Muscle of leg (tissue), 11 donors: ENCODE data around the gene PLSCR3. TPM values are rescaled to one million over a fixed set of nuclear protein-coding genes. Genes with fewer than 3 reads are reported as not detected.

ENCODE experiments used
- DNase-seq: peaks from one replicate; pipeline ENCODE4 v3.0.0; 2013
- H3K27ac ChIP-seq: one replicate; pipeline ENCODE4 v1.5.1; 2013; ENCODE audit warnings: mild to moderate bottlenecking, low read length, control low read depth
- H3K27me3 ChIP-seq: one replicate; pipeline ENCODE4 v1.6.1; 2013; ENCODE audit warnings: low read length; ENCODE audit not compliant: control insufficient read depth, insufficient read depth
- H3K36me3 ChIP-seq: one replicate; pipeline ENCODE4 v1.6.1; 2013; ENCODE audit warnings: low read length; ENCODE audit not compliant: control insufficient read depth, insufficient read depth
- H3K4me1 ChIP-seq: one replicate; pipeline ENCODE4 v1.6.1; 2013; ENCODE audit warnings: low read length; ENCODE audit not compliant: control insufficient read depth, insufficient read depth
- H3K4me3 ChIP-seq: one replicate; pipeline ENCODE4 v1.5.1; 2013; ENCODE audit warnings: low read length, control low read depth
- H3K9me3 ChIP-seq: replicated peaks from 2 replicates; pipeline ENCODE4 v1.6.1; 2013; ENCODE audit warnings: low read depth, low read length; ENCODE audit not compliant: control insufficient read depth
- WGBS: methylation state at CpG from one replicate; pipeline ENCODE4 v1.1.5; 2013; ENCODE audit warnings: missing lambda C conversion rate; ENCODE audit not compliant: insufficient coverage; 5-methylcytosine and 5-hydroxymethylcytosine counted together
- polyA plus RNA-seq, 8 donors: library from polyadenylated mRNA; unstranded; fragments of 120-200 nt; gene quantifications; one replicate each; pipeline versions ENCODE4 v1.2.1 to v1.2.3, GENCODE V29; 2013; ENCODE audit warnings: inconsistent platforms in 1 of 8, low replicate concordance in 1 of 8; ENCODE audit not compliant: insufficient read length in 8 of 8, insufficient read depth in 1 of 8
- total RNA-seq: library from RNA; stranded (reverse); fragments of 120-200 nt; gene quantifications from one replicate; pipeline ENCODE4 v1.2.4, GENCODE V29; 2013

Gene PLSCR3
- total and polyA plus RNA-seq, 9 donors: 14.2 to 38.9 (median 29.6) TPM

DNA sequence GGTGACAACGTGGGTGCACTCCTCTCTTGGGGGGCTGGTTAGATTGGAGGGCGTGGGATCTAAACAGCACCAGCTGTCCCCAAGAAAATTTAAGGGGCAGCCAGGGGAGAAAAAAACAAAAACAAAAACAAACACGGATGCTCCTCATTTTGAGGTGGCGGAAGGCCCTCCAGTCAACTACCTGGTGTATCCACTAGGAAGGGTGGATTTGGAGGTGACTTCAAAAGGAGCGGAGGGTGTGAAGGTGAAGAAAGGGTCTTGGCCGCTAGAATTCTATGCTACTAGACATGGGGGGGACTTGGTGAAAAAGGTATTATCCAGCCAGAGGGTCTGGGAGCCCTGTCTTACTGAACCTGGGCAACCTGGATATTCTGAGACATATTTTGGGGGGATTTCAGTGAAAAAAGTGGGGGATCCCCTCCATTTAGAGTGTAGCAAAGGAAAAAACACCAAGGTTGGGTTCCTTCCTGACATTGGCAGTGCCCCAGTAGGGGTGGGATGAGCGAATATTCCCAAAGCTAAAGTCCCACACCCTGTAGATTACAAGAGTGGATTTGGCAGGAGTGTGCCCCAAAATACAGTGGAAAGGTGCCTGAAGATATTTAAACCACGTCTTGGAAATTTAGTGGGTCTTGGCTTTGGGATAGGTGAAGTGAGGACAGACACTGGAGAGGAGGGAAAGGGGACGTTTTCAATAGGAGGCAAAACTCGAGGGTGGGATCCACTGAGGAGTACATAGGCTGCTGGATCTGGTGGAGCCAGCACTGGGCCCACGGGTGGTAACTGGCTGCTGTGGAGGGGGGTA is 44.5 kb upstream of the PLSCR3 start:
- H3K9me3 ChIP-seq: no peaks in the 10 kb centered on the region
- H3K4me1 ChIP-seq: peaks cover 70% of the 10 kb centered on the region
- no peak for DNase-seq
- H3K27me3 ChIP-seq: peaks cover 71% of the 10 kb centered on the region
- H3K4me3 ChIP-seq: no peak overlapping the region
- no peak overlapping the region for H3K27ac ChIP-seq
- no peaks in the 10 kb centered on the region for H3K36me3 ChIP-seq
- WGBS: 33% methylated on average over 7 of the region's 11 CpGs

DNA sequence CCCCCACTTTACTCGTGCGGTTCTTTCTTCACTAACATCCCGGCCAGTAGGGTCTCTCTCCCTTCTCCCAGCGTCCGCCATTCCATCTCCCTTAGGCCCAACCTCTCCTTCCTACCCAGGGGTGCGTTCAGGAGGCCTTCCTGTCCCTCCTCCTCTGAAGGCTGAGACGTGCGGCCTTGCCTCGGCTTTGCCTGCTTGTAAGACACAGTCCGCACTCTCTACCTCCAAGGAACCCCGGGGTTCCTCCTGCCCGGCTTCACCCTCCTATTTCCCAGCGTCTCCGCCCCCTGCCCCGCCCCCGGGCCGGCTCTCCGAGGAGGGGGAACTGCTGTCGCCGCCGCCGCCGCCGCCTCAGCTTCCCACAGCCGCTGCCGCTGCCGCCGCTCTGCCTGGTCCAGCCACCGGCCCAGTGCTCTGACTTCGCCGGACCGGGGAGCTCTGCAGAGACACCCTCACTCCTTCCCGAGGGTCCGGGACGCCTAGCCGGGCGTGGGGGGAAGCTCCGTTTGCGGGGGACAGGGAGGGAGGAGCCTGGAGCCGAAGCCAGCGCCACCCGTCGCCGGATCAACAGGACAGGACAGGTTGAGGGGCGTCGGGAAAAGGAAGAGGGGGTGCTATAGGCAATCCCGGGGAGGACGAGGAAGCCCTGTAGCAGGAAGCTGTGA is 43.8 kb upstream of the PLSCR3 start:
- Histone ChIP-seq H3K36me3 (no peaks in the 10 kb centered on the region), H3K4me1 (peaks cover 62% of the 10 kb centered on the region), H3K27me3 (peaks cover 71% of the 10 kb centered on the region), H3K27ac (no peak overlapping the region), H3K4me3 (peak overlapping the region; percentile 34), H3K9me3 (no peaks in the 10 kb centered on the region)
- WGBS: 9% methylated on average over 48 of the region's 48 CpGs
- DNase-seq: peak; percentile 68

DNA sequence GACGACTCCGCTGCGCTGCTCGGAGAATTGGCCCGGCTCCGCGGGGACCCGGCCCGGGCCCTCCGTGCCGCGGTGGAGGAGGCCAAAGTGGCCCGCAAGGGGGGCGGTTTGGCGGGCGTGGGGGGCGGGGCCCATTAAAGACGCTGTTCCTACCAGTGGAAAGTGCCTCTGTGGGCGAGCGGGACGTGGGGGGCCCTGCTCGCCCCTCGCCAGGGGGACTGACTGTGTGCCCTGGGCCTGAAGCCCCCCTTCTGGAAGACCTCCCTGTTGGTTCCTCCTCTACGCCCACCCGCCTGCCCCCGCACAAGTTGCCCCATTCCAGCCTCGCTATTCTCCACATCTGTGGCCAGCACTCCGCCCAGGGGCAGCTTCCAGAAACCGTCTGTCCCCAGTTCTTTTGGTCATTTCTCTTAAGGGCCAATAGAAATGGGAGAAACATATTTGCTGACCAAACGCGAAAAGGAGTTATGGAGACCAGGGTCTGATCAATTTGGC is 43.1 kb upstream of the PLSCR3 start:
- Histone ChIP-seq H3K9me3 (no peaks in the 10 kb centered on the region), H3K4me1 (peaks cover 55% of the 10 kb centered on the region), H3K27ac (no peak overlapping the region), H3K27me3 (peaks cover 69% of the 10 kb centered on the region), H3K4me3 (peak overlapping the region; percentile 26), H3K36me3 (no peaks in the 10 kb centered on the region)
- WGBS: 12% methylated on average over 24 of the region's 31 CpGs
- no peak for DNase-seq

DNA sequence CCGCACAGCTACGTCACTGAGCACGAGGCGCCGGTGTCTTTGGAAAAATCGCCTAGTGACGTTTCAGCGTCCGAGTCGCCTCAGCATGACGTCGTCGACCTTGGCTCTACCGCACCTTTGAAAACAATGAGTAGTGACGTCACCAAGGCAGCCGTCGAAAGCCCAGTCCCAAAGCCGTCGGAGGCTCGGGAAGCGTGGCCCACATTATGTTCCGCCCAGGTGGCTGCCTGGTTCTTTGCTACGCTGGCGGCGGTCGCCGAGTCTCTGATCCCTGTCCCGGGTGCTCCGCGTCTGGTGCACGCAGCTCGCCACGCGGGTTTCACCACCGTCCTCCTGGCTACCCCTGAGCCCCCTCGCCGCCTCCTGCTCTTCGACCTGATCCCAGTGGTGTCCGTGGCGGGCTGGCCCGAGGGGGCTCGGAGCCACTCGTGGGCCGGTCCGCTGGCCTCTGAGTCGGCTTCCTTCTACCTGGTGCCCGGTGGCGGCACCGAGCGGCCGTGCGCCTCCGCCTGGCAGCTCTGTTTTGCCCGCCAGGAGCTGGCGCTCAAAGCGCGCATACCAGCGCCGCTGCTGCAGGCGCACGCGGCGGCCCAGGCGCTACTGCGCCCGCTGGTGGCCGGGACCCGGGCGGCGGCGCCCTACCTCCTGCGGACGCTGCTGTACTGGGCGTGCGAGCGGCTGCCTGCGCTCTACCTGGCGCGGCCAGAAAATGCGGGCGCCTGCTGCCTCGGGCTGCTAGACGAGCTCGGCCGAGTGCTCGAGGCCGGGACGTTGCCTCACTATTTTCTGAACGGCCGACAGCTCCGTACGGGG is 42.4 kb upstream of the PLSCR3 start:
- Histone ChIP-seq H3K4me1 (peaks cover 55% of the 10 kb centered on the region), H3K36me3 (no peaks in the 10 kb centered on the region), H3K9me3 (no peaks in the 10 kb centered on the region), H3K27me3 (peaks cover 67% of the 10 kb centered on the region), H3K4me3 (peak overlapping the region; percentile 26), H3K27ac (peak overlapping the region; percentile 45)
- under 1% methylated on average over 90 of the region's 92 CpGs for WGBS
- peak; percentile 84 for DNase-seq

DNA sequence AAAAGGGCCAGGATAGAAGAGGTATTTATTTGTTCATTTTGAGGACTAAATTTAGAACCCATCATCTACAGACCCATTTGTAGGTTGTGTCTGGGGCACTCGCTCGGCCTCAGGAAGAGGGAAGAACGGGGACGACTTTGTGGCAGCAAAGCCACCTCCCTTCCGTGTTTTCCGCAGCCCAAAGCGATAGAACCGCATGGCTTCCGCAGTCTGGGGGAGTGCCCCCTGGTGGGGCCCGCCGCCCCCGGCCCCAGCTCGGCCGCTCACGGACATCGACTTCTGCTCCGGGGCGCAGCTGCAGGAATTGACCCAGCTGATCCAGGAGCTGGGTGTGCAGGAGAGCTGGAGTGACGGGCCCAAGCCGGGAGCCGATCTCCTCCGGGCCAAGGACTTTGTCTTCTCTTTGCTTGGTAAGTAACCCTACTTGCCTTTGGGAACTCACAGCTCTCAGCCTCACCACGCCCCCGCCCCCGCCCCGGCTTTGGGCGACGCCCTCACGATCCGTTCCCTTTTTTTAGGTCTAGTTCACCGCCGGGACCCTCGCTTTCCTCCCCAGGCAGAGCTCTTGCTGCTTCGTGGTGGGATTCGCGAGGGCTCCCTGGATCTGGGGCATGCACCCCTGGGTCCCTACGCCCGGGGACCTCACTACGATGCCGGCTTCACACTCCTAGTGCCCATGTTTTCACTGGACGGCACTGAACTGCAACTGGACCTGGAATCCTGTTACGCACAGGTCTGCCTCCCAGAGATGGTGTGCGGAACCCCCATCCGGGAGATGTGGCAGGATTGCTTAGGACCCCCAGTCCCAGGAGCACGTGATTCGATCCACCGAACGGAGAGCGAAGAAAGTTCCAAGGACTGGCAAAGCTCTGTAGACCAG is 41.6 kb upstream of the PLSCR3 start:
- Histone ChIP-seq H3K4me1 (peaks cover 49% of the 10 kb centered on the region), H3K4me3 (peak overlapping the region; percentile 39), H3K36me3 (no peaks in the 10 kb centered on the region), H3K9me3 (no peaks in the 10 kb centered on the region), H3K27me3 (peaks cover 60% of the 10 kb centered on the region), H3K27ac (peak overlapping the region; percentile 66)
- 3% methylated on average over 49 of the region's 49 CpGs for WGBS
- DNase-seq: no peak

DNA sequence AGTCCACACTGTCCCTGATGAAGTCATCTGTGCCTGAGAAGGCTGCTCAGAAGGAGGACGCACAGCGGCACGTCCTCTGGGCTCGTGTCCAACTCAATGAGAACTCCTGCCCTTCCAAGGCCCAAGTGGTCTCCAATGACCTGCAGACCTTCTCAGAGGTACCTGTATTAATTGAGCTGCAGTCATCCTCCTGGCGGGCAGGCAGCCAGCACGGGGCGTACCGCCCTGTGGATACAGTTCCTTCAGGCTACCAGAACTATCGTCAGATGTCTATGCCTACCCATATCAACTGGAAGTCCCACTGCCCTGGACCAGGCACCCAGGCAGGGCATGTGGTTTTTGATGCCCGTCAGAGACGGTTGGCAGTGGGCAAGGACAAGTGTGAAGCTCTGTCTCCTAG is 38.0 kb upstream of the PLSCR3 start:
- DNase-seq: no peak
- 85% methylated on average over 10 of the region's 11 CpGs for WGBS
- Histone ChIP-seq H3K27ac (no peak overlapping the region), H3K4me1 (peaks cover 20% of the 10 kb centered on the region), H3K9me3 (no peaks in the 10 kb centered on the region), H3K36me3 (no peaks in the 10 kb centered on the region), H3K27me3 (peaks cover 24% of the 10 kb centered on the region), H3K4me3 (no peak overlapping the region)

DNA sequence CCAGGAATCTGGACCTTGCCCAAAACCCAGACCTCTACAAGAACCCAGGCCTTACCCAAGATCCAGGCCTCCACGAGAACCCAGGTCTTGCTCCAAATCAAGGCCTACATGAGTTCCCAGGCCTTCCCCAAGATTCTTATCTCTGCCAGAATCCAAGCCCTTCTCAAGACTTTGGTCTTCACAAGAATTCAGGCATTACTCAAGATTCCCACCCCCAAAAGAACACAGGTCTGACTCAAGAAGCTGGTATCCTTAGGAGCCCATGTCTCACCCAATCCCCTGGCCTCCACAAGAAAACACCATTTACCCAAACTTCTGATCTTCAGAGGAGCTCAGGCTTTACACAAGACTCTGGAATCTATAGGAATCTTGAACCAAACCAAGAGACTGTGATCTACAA is 36.9 kb upstream of the PLSCR3 start:
- no peak for DNase-seq
- Histone ChIP-seq H3K27me3 (peaks cover 14% of the 10 kb centered on the region), H3K4me1 (peaks cover 11% of the 10 kb centered on the region), H3K9me3 (no peaks in the 10 kb centered on the region), H3K27ac (no peak overlapping the region), H3K4me3 (no peak overlapping the region), H3K36me3 (no peaks in the 10 kb centered on the region)
- 100% methylated on average over 1 of the region's 1 CpG for WGBS

DNA sequence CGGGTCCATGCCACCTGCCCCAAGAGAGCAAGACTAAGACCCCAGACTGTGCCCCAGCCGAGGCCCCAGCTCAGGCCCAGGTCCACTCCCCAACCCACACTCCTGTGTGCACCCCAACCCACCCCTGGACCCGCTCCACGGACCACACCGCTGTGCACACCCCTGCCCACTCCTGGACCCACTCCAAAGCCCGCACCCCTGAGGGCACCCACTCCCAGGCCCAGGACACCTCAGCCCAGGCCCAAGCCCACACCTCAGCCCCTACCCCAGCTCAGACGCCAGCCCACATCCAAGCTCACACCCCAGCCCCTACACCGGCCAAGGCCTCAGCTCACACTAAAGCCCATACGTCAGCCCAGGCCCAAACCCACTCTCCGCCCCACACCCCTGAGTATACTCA is 35.4 kb upstream of the PLSCR3 start:
- Histone ChIP-seq H3K4me3 (no peak overlapping the region), H3K27me3 (no peaks in the 10 kb centered on the region), H3K4me1 (no peaks in the 10 kb centered on the region), H3K36me3 (no peaks in the 10 kb centered on the region), H3K27ac (no peak overlapping the region), H3K9me3 (no peaks in the 10 kb centered on the region)
- no peak for DNase-seq
- WGBS: 89% methylated on average over 10 of the region's 10 CpGs

DNA sequence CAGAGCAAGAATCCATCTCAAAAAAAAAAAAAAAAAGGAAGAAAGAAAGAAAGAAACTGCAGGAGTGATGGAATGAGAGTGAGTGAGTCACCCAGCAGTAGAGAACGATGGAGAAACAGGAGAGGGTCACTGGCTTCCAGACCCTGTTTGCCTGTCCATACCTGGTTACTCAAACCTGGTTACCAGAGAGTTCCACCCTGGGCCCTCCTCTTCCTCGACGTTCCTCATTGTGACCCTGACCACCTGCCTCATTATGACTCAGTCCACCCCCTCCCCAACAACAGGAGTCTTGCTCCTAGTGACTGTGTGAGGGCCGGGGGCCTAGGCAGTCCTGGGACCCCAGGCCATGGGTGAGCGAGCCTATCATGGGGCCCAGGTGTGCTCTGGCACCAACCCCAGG is 34.2 kb upstream of the PLSCR3 start, which contains the start of gene SPEM3:
Gene SPEM3, plus strand, starts transcription at position 301 of the 400 bp plus-strand sequence. Its CDS starts 46 bp downstream, at position 347.
- Histone ChIP-seq H3K9me3 (no peaks in the 10 kb centered on the region), H3K27me3 (no peaks in the 10 kb centered on the region), H3K27ac (no peak within 1 kb of the TSS), H3K4me1 (no peaks in the 10 kb centered on the region), H3K4me3 (no peak within 1 kb of the TSS), H3K36me3 (no peaks in the 10 kb centered on the region)
- 75% methylated on average over 5 of the region's 5 CpGs for WGBS
- DNase-seq: no peak
